Retinal pigment epithelial cell (primary cell): ENCODE measurements around the gene FIGNL2.

Experiments used
- DNase-seq: peaks from one replicate; pipeline ENCODE4 v3.0.0-alpha.2; 2010; ENCODE audit warnings: low read depth
- H3K4me3 ChIP-seq: 2 replicates; pipeline ENCODE4 v1.5.1; 2011; ENCODE audit warnings: mild to moderate bottlenecking, low read length, control low read depth, moderate library complexity
- TF ChIP-seq, protein P1 (sequence below): conservative IDR thresholded peaks from 2 replicates; pipeline ENCODE4 v1.5.1; 2011; ENCODE audit warnings: low read depth, low read length, control low read depth, inconsistent platforms

FIGNL2 gene

DNA sequence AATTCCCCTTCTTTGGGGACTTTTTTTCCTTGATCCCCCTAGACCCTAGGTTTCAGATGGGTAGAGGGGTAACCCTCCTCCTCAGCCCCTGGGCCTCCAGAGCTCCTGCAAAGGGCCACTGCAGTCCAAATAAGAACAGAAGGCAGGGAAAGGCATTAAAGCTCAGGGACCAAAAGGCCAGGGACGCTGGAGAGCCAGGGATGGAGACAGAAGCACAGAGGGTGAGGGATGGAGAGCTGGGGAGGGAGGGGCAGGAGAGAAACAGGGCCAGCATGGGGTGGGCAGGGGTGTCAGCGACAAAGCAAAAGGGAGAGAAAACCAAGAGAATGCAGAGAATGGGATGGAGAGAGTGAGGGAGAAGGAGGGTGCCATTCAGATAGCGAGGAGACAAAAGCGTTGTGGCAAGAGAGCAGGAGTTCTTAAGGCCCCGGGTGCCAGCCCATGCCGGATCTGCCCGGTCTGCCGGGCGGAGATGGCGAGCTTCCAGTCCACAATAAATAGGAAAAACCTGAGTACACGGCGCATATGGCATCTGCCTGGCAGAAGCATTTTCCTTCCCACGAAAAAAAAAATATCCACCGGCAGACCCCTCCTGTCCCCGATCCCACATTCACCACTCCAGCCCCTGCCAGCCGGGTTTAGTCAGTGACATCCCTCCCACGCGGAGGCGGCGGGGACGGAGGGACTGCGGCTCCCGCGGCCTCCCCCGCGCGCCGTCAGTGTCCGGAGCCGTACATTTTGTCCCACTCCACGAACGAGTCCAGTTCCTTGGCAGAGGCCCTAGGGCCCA is 28.6 kb downstream of the FIGNL2 start:
- no peak overlapping the region for H3K4me3 ChIP-seq
- DNase-seq, result no peak
- TF ChIP-seq, protein P1, sequence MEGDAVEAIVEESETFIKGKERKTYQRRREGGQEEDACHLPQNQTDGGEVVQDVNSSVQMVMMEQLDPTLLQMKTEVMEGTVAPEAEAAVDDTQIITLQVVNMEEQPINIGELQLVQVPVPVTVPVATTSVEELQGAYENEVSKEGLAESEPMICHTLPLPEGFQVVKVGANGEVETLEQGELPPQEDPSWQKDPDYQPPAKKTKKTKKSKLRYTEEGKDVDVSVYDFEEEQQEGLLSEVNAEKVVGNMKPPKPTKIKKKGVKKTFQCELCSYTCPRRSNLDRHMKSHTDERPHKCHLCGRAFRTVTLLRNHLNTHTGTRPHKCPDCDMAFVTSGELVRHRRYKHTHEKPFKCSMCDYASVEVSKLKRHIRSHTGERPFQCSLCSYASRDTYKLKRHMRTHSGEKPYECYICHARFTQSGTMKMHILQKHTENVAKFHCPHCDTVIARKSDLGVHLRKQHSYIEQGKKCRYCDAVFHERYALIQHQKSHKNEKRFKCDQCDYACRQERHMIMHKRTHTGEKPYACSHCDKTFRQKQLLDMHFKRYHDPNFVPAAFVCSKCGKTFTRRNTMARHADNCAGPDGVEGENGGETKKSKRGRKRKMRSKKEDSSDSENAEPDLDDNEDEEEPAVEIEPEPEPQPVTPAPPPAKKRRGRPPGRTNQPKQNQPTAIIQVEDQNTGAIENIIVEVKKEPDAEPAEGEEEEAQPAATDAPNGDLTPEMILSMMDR, result no peak

DNA sequence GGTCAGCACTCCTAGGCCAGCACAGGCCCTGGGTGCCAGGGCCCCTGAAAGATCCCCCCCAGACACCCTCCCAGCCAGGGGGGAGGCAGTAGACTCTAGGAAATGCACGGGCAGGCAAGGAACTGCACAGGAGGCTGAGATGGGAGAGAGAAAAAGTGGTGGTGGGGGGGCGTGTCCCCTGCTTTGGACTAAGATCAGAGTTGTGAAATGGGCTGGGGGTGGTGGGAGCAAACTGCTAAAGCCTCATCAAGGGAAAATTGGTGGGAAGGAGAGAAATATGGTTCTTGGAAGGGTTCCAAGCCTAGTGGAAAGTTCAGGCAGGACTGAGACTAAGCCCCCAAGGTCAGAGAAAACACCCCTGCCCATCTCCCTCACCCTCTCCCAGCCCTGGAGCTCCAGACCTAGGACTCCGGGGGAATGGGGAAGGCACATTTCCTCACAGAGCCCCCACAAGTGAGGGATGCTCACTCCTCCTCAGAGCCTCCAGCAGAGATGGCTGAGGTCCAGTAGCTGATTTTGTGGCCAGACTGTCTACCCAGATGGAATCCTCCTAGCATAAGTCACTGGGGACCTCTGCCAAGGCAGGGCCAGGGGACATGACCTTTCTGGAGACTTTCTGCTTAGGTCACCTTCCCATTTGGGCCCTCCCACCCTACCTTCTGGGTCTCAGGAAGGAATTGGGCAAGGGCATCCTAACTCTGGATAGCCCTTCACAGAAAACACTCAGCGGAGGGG is 29.8 kb downstream of the FIGNL2 start:
- no peak overlapping the region for H3K4me3 ChIP-seq
- TF ChIP-seq, protein P1, result no peak
- DNase-seq, result no peak

DNA sequence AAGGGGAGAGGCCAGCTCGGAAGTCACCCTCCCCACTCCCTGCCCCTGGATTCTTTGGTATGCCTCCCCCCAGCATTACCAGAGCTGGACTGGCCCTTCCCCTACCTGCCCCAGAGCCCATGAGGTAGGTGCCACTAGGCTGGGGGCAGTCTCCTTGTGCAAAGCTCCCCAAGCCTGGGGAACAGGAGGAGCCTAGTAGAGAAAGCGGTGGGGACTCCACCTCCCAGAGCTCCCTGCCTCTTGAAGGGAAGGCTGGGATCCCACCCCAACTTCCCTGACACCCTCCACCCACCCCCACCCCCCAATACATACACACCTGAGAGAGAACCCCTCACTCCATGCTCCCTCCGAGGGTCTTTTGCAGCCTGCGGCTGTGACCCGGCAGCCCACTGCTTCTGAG is 30.4 kb downstream of the FIGNL2 start:
- DNase-seq, result no peak
- TF ChIP-seq, protein P1, result no peak
- no peak overlapping the region for H3K4me3 ChIP-seq

DNA sequence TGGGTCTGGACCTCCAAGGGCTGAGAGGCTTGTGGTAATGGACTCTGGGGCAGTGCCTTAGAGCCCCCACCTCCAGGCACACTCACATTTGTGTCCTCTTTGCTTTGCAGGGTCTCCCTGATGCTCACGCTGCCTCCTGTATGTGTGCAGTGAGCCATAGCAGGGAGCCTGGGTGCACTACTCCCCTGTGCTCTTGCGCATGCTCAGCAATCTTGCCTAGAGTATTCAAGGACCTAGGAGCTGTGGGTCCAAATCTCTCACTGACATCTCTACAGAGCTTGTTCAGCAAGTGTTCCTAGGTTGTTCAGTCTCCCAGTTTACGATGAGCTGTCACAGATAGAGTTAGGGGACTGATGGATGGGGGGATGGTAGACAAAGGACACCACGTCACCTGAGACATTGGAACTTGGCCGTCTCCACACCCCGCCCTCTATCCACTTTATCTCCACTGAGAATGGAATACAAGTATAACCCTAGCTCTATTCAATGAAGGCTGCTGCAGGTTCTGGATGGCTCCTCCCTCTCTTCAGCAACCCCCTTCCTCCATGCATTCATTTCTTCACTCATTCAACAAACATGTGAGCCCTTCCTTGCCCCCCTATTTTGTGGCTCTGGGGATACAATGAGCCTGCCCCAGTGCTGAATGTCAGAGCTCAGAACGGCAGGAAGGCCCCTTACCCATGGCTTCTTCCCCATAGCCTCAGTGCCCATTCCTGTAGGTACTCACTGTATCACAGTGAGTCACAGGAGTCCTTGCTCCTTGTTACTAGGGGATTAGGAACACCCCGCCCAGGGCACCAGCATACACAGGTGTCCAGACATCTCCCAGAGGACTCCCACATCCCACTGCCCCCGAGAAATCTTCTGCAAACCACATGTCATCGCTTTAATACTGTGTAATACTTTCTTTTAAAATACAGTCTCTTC is 31.2 kb downstream of the FIGNL2 start:
- DNase-seq, result no peak
- no peak overlapping the region for H3K4me3 ChIP-seq
- TF ChIP-seq, protein P1, result no peak

DNA sequence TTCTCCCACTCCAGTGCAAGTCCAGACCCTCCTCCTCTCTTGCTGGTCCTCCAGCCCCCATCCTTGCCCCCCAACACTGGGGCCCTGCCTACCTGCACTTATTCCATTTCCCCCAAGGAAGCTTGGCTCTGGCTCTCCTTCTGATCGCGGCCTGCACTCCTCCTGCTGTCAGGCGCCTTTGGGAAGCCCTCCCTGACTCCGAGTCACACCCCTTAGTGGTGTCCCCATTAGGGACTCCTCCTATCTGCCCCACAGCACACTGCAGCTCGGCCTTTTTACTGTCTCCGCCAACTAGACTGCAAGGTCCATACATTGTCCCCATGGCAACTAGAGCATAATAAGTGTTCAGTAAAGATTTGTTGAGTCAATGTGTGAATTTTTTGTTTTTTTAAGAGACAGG is 32.9 kb downstream of the FIGNL2 start:
- TF ChIP-seq, protein P1, result no peak
- H3K4me3 ChIP-seq, result no peak overlapping the region
- DNase-seq, result no peak

DNA sequence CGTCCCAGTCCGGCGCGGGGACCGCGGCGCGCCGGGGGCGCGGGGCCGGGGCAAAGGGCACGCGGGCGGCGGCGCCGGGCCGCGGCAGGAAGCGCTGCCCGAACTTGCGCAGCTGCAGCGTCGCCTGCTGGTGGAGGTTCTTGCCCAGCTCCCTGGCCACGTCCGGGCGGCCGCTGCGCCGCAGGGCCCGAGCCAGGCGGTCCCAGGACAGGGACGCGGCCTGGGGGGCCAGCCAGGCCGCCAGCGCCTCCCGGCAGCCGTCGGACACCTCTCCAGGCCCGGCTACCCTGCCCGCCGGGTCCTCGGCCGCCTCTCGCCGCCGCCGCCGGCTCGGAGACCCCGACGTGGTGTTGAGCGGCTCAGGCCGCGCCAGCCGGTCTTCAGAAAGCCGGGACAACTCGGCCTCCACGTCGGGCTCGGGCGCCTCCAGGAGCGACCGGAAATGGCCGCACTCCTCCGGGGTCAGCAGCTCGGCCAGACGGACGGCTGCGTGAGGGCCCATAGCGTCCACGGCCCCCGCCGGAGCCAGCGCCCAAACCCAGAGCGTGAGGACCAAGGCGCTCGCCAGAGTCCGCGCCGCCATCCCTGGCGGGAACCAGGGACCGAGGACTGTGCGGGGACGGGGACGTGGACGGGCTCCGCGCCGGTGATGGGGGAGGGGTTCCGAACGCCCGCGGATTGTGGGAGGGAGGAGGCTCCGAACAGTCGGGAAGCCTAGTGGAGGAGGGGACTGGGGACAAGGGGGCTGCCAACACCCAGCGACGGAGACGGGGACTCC is 34.0 kb downstream of the FIGNL2 start:
- DNase-seq, result peak; percentile 33
- TF ChIP-seq, protein P1, result peak; percentile 65
- peak overlapping the region; percentile 47 for H3K4me3 ChIP-seq
